ENCODE measurements around the gene TULP4. TPM values are rescaled to one million over a fixed set of nuclear protein-coding genes. Genes with fewer than 3 reads are reported as not detected.

The TULP4 gene
- polyA plus RNA-seq, 3 donors, result 6.5 to 10.6 (median 7.9) TPM

DNA sequence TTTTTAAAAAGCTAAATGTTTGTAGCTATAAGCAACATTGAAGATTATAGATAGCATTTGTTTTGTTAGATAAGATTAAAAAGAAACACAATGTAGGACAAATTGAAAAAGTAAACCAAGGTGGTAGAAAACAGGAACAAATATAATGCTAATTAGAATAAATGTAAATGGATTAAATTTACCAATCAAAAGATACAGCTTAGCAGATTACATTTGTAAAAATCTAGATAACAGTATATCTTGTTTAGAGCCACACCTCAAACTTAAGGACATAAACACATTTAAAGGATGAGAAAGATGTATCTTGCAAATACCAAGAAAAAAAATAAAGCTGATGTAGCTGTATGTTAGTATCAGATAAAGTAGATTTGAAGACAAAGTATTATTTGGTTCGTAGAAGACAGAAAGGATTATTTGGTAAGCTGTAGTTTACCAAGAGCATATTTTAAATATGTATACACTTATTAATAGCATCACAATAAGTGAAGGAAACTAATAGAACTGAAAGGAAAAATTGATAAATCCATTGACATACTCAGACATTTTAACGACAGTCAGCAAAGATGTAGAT, 107.2 kb downstream of the TULP4 start:
- TF ChIP-seq, protein P1, sequence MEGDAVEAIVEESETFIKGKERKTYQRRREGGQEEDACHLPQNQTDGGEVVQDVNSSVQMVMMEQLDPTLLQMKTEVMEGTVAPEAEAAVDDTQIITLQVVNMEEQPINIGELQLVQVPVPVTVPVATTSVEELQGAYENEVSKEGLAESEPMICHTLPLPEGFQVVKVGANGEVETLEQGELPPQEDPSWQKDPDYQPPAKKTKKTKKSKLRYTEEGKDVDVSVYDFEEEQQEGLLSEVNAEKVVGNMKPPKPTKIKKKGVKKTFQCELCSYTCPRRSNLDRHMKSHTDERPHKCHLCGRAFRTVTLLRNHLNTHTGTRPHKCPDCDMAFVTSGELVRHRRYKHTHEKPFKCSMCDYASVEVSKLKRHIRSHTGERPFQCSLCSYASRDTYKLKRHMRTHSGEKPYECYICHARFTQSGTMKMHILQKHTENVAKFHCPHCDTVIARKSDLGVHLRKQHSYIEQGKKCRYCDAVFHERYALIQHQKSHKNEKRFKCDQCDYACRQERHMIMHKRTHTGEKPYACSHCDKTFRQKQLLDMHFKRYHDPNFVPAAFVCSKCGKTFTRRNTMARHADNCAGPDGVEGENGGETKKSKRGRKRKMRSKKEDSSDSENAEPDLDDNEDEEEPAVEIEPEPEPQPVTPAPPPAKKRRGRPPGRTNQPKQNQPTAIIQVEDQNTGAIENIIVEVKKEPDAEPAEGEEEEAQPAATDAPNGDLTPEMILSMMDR (IDR thresholded peaks at IDR 0.05), result no peak
- H3K9me3 Mint-ChIP-seq, result peaks cover 4 to 16% (median 13%) of the 10 kb centered on the region in 7 donors
- no peak overlapping the region for H3K4me2 ChIP-seq (replicated peaks; ENCODE audit: extremely low read depth, low read length, poor library complexity, severe bottlenecking)
- peaks cover 0 to 19% of the 10 kb centered on the region in 2 donors for H3K36me3 ChIP-seq (replicated peaks in 1 of 2; ENCODE audit: control insufficient read depth in 1 of 2, insufficient read depth in 2 of 2, low read length in 2 of 2)
- H3K79me2 ChIP-seq (ENCODE audit: insufficient read depth, low read length), result no peaks in the 10 kb centered on the region
- H3K9ac ChIP-seq (ENCODE audit: insufficient read depth, low read length, poor library complexity, severe bottlenecking), result no peak overlapping the region
- no CpG with 5 or more reads among the region's 2 CpGs for WGBS (ENCODE audit: insufficient coverage)
- no peak overlapping the region for H3K27ac Mint-ChIP-seq
- H3K4me3 Mint-ChIP-seq, result no peak overlapping the region
- H3K4me1 Mint-ChIP-seq, result peaks cover 2% of the 10 kb centered on the region
- H2AFZ ChIP-seq (ENCODE audit: insufficient read depth, low read depth, low read length, poor library complexity, severe bottlenecking), result no peak overlapping the region
- H3K27ac ChIP-seq (ENCODE audit: low read depth in 1 of 2, low read length in 2 of 2), result no peak overlapping the region
- DNase-seq, result no peak
- H3K27me3 ChIP-seq (ENCODE audit: control insufficient read depth in 2 of 2, insufficient read depth in 2 of 2, low read length in 2 of 2), result no peaks in the 10 kb centered on the region
- intact Hi-C loops (cut with micrococcal nuclease), result no loop called here
- H3K4me3 ChIP-seq (replicated peaks in 1 of 3; ENCODE audit: low read depth in 2 of 3, low read length in 3 of 3), result no peak overlapping the region
- H3K27me3 Mint-ChIP-seq (ENCODE audit: low read depth in 3 of 3), result peaks cover 0 to 2% (median 0%) of the 10 kb centered on the region in 3 donors
- peaks cover 19 to 30% of the 10 kb centered on the region in 2 donors for H3K36me3 Mint-ChIP-seq
- H3K4me1 ChIP-seq (ENCODE audit: control insufficient read depth in 1 of 2, insufficient read depth in 2 of 2, low read length in 2 of 2), result no peaks in the 10 kb centered on the region
- H3K9me3 ChIP-seq (replicated peaks in 1 of 2; ENCODE audit: control insufficient read depth in 1 of 2, insufficient read depth in 1 of 2, low read length in 2 of 2), result peaks cover 6 to 18% of the 10 kb centered on the region in 2 donors
- H4K20me1 ChIP-seq (ENCODE audit: insufficient read depth, low read length), result no peaks in the 10 kb centered on the region

DNA sequence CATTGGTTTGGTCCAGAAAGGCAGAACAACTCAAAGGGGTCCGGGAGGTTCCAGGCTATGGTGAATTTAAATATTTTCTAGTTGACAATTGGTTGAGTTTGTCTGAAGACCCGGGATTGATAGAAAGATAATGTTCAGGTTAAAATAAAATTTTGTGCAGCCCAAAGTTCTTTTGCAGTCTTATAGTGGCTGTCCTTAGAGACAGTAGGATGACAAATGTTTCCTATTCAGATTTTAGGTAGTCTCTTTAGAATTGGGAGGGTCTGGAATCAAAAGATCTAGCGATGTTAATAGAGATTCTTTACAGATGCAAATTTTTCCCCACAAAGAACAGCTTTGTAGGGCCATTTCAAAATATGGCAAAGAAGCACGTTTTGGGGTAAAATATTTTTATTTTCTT, 109.1 kb downstream of the TULP4 start:
- TF ChIP-seq, protein P1 (IDR thresholded peaks at IDR 0.05), result no peak
- no peaks in the 10 kb centered on the region for H4K20me1 ChIP-seq (ENCODE audit: insufficient read depth, low read length)
- peaks cover 0 to 2% (median 0%) of the 10 kb centered on the region in 3 donors for H3K27me3 Mint-ChIP-seq (ENCODE audit: low read depth in 3 of 3)
- H3K4me1 ChIP-seq (ENCODE audit: control insufficient read depth in 1 of 2, insufficient read depth in 2 of 2, low read length in 2 of 2), result no peaks in the 10 kb centered on the region
- no peak overlapping the region for H3K4me2 ChIP-seq (replicated peaks; ENCODE audit: extremely low read depth, low read length, poor library complexity, severe bottlenecking)
- WGBS (ENCODE audit: insufficient coverage), result 100% methylated on average over 1 of the region's 4 CpGs
- no peak overlapping the region for H2AFZ ChIP-seq (ENCODE audit: insufficient read depth, low read depth, low read length, poor library complexity, severe bottlenecking)
- peaks cover 6 to 23% of the 10 kb centered on the region in 2 donors for H3K9me3 ChIP-seq (replicated peaks in 1 of 2; ENCODE audit: control insufficient read depth in 1 of 2, insufficient read depth in 1 of 2, low read length in 2 of 2)
- no peaks in the 10 kb centered on the region for H3K79me2 ChIP-seq (ENCODE audit: insufficient read depth, low read length)
- peaks cover 0 to 6% of the 10 kb centered on the region in 2 donors for H3K36me3 ChIP-seq (replicated peaks in 1 of 2; ENCODE audit: control insufficient read depth in 1 of 2, insufficient read depth in 2 of 2, low read length in 2 of 2)
- H3K27ac Mint-ChIP-seq, result no peak overlapping the region
- H3K4me3 ChIP-seq (replicated peaks in 1 of 3; ENCODE audit: low read depth in 2 of 3, low read length in 3 of 3), result no peak overlapping the region
- DNase-seq, result no peak
- H3K9ac ChIP-seq (ENCODE audit: insufficient read depth, low read length, poor library complexity, severe bottlenecking), result no peak overlapping the region
- H3K36me3 Mint-ChIP-seq, result peaks cover 8 to 22% of the 10 kb centered on the region in 2 donors
- peaks cover 2% of the 10 kb centered on the region for H3K4me1 Mint-ChIP-seq
- no peaks in the 10 kb centered on the region for H3K27me3 ChIP-seq (ENCODE audit: control insufficient read depth in 2 of 2, insufficient read depth in 2 of 2, low read length in 2 of 2)
- peaks cover 13 to 22% (median 16%) of the 10 kb centered on the region in 7 donors for H3K9me3 Mint-ChIP-seq
- intact Hi-C loops (cut with micrococcal nuclease), result no loop called here
- no peak overlapping the region for H3K27ac ChIP-seq (ENCODE audit: low read depth in 1 of 2, low read length in 2 of 2)
- H3K4me3 Mint-ChIP-seq, result no peak overlapping the region
